Right cardiac atrium (tissue), 5 donors: ENCODE data around the gene BAZ2A. TPM values are rescaled to one million over a fixed set of nuclear protein-coding genes. Genes with fewer than 3 reads are reported as not detected.
"Not testable (repeated sequence)": the region's sequence is repeated elsewhere in the genome, so short reads cannot be mapped to it uniquely, and the experiment has no call there.

Experiments used
- ATAC-seq, 2 donors: fragments of 200-7000 bp; cut with Tn5 transposase; one replicate each; pipeline versions ENCODE4 v1.8.0 to v1.9.1; 2020; ENCODE audit warnings: moderate library complexity in 2 of 2, mild to moderate bottlenecking in 1 of 2
- DNase-seq, 3 donors: peaks; one replicate each; pipeline ENCODE4 v3.0.0-alpha.2; 2020
- H3K27ac ChIP-seq: one replicate; pipeline ENCODE4 v1.5.1; 2013; ENCODE audit warnings: mild to moderate bottlenecking, low read length, control low read depth, moderate library complexity
- H3K27me3 ChIP-seq: one replicate; pipeline ENCODE4 v1.6.1; 2013; ENCODE audit not compliant: control insufficient read depth, insufficient read depth
- H3K4me1 ChIP-seq: one replicate; pipeline ENCODE4 v1.6.1; 2013; ENCODE audit warnings: low read length; ENCODE audit not compliant: control insufficient read depth, insufficient read depth
- H3K4me3 ChIP-seq: one replicate; pipeline ENCODE4 v1.5.1; 2013; ENCODE audit warnings: low read length, control low read depth
- H3K9me3 ChIP-seq: one replicate; pipeline ENCODE4 v1.6.1; 2013; ENCODE audit warnings: low read length; ENCODE audit not compliant: control insufficient read depth
- WGBS: extraction: QIAGEN DNeasy Blood & Tissue Kit; methylation state at CpG from one replicate; pipeline ENCODE4 v1.1.7; 2013; 5-methylcytosine and 5-hydroxymethylcytosine counted together
- intact Hi-C, 4 donors: fragments of 100-400 bp; cut with DNase I; formaldehyde crosslinking; loops; one replicate each; pipeline versions ENCODE4 v1.11.0 to v1.14.0; 2022 to 2023
- polyA plus RNA-seq: library from polyadenylated mRNA; stranded (reverse); fragments of 200-250 nt; gene quantifications from one replicate; pipeline ENCODE4 v1.2.3, GENCODE V29; 2013
- total RNA-seq, 4 donors: library from RNA; stranded (reverse); fragmentation: NEBNext Ultra II Directional; extraction: Animal tissue kit (Norgen Biotek cat#: 25700); gene quantifications; one replicate each; pipeline ENCODE4 v1.2.1, GENCODE V29; 2021
- donor health status: healthy with polysubstance abuse.
- donor health status: DM: no; HTN: yes; CAD: no.
- donor health status: DM: no; HTN: no; CAD: no.
- donor health status: DM: no; HTN: yes; CAD: no; lungs with severe emphysema.
- donor health status: DM: yes; HTN: yes; CAD: no.

BAZ2A gene
- total and polyA plus RNA-seq, 5 donors, result 30.2 to 49.2 (median 47.4) TPM

- intact Hi-C loops, result loop anchor here in 2 of 4 donors (5.0 to 10.0 kb wide), 2 partner anchors 82 to 399 kb away; no protein-coding TSS in a partner anchor
- peak; percentile 37 to 70 (median 65) for DNase-seq
Measured at GRCh38 chr12:56593909-56594621, 36.1 kb downstream of the BAZ2A start.

DNA sequence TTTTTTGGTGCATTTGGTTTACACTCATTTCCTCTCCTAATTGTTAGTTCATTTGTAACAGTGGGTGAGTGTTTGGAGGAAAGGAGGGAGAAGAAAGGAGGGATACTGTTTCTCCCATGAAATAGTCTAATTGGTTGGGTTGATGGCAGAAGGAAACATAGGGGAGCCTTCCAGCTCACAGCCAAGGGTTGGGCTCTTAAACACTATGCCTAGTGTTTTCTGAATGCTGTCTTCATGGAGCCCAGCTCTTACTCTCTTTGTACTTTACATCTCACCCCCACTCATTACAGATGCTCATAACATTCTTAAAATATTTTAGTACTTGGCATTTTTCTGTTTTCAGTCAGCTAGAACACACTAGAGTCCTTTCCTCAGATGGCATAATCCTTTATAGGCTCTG is 38.2 kb downstream of the BAZ2A start:
- H3K9me3 ChIP-seq, result no peaks in the 10 kb centered on the region
- H3K4me3 ChIP-seq, result no peak overlapping the region
- H3K27ac ChIP-seq, result no peak overlapping the region
- no peak for ATAC-seq
- H3K4me1 ChIP-seq, result no peaks in the 10 kb centered on the region
- intact Hi-C loops, result loop anchor here in 2 of 4 donors (5.0 to 10.0 kb wide), 2 partner anchors 80 to 397 kb away; no protein-coding TSS in a partner anchor
- DNase-seq, result no peak
- no peaks in the 10 kb centered on the region for H3K27me3 ChIP-seq

More at GRCh38 chr12:56593909-56594621, 36.1 kb downstream of the BAZ2A start:
- Histone ChIP-seq H3K4me1 (no peaks in the 10 kb centered on the region), H3K27me3 (no peaks in the 10 kb centered on the region), H3K9me3 (no peaks in the 10 kb centered on the region), H3K4me3 (no peak overlapping the region), H3K27ac (peak overlapping the region; percentile 37)
- ATAC-seq, result peak; percentile 38 to 47
- WGBS, result 41% methylated on average over 8 of the region's 8 CpGs

DNA sequence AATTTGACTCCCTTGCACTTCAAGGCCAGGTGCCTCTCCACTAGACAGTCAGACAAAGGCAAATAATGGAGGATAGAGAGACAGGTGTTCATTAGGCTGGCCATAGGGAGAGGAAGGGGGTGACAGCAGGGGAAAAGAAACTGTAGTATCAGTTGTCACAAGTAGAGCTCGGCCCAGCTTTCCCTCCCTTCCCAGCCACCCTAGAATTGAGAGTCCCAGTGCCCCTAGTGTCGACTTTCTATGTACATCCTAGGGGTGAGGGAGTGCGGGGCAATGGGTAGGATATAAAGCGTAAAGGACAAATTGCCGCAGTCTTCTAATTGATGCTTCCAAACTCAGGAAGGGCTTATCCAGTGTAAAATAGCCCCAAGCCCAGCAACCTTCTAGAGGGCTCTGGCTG is 39.0 kb downstream of the BAZ2A start:
- ATAC-seq, result no peak
- Histone ChIP-seq H3K27me3 (no peaks in the 10 kb centered on the region), H3K4me3 (no peak overlapping the region), H3K9me3 (no peaks in the 10 kb centered on the region), H3K4me1 (no peaks in the 10 kb centered on the region), H3K27ac (no peak overlapping the region)
- WGBS, result 77% methylated on average over 5 of the region's 5 CpGs
- intact Hi-C loops, result loop anchor here in 2 of 4 donors (5.0 to 10.0 kb wide), 2 partner anchors 79 to 396 kb away; no protein-coding TSS in a partner anchor
- no peak for DNase-seq

DNA sequence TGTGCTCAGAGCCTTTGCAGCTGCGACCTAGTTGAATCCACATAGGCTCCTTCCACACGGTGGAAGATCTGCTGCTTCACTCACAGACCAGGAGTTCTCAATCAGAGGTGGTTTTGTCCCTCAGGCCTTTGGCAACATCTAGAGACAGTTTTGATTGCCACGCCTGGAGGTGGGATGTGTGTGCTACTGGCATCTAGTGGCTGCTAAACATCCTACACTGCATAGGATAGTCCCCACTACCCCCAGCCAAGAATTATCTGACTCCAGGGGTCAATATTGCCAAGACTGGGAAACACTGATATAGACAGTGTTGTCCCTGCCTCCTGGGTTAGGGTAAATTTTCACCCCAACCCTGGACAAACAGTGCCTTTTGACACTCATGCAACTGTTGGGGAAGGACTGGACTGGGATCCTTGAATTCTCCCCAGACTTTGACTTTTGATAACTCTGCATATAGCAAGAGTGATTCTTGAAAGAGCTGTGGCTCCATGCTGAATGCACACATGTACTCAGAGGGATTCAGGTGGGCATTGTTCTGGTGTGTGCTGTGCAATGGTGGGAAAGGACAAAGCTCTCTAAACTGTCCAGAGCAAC is 39.8 kb downstream of the BAZ2A start:
- H3K27ac ChIP-seq, result no peak overlapping the region
- ATAC-seq (no peak), DNase-seq (no peak)
- H3K9me3 ChIP-seq, result no peaks in the 10 kb centered on the region
- no peak overlapping the region for H3K4me3 ChIP-seq
- intact Hi-C loops, result loop anchor here in 2 of 4 donors (5.0 to 10.0 kb wide), 2 partner anchors 78 to 396 kb away; no protein-coding TSS in a partner anchor
- 61% methylated on average over 3 of the region's 3 CpGs for WGBS
- H3K4me1 ChIP-seq, result no peaks in the 10 kb centered on the region
- no peaks in the 10 kb centered on the region for H3K27me3 ChIP-seq

DNA sequence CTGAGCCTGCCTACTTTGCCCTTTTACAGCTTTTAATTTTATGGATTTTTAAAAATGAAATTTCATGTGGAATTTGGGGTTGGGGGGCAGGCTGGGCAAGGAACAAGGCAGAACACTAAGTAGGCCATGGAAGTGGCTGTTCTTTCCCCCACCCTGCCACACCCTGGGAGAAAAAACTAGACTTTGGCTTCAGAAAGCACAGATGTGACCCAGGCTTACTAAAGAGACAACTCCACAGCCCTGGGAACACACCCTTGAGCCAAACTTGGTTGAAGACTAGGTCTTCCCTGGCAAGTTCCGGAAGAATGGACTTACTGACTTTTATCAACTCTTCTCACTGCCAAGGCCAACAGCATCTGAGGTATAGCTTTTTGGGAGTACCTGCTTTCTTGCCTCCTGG is 40.3 kb downstream of the BAZ2A start:
- no peak for ATAC-seq

GRCh38 chr12:56585098-56585497 is 45.0 kb downstream of the BAZ2A start:
- DNase-seq (no peak), ATAC-seq (no peak)
- intact Hi-C loops, result no loop called here
- 86% methylated on average over 4 of the region's 4 CpGs for WGBS
- Histone ChIP-seq H3K27me3 (no peaks in the 10 kb centered on the region), H3K4me3 (no peak overlapping the region), H3K27ac (no peak overlapping the region), H3K9me3 (no peaks in the 10 kb centered on the region), H3K4me1 (no peaks in the 10 kb centered on the region)

More for the DNA sequence above, 40.3 kb downstream of the BAZ2A start:
- Histone ChIP-seq H3K9me3 (no peaks in the 10 kb centered on the region), H3K4me3 (no peak overlapping the region), H3K4me1 (no peaks in the 10 kb centered on the region), H3K27me3 (no peaks in the 10 kb centered on the region), H3K27ac (no peak overlapping the region)
- intact Hi-C loops, result loop anchor here in 2 of 4 donors (5.0 to 10.0 kb wide), 2 partner anchors 77 to 395 kb away; no protein-coding TSS in a partner anchor
- 93% methylated on average over 1 of the region's 1 CpG for WGBS
- no peak for DNase-seq

DNA sequence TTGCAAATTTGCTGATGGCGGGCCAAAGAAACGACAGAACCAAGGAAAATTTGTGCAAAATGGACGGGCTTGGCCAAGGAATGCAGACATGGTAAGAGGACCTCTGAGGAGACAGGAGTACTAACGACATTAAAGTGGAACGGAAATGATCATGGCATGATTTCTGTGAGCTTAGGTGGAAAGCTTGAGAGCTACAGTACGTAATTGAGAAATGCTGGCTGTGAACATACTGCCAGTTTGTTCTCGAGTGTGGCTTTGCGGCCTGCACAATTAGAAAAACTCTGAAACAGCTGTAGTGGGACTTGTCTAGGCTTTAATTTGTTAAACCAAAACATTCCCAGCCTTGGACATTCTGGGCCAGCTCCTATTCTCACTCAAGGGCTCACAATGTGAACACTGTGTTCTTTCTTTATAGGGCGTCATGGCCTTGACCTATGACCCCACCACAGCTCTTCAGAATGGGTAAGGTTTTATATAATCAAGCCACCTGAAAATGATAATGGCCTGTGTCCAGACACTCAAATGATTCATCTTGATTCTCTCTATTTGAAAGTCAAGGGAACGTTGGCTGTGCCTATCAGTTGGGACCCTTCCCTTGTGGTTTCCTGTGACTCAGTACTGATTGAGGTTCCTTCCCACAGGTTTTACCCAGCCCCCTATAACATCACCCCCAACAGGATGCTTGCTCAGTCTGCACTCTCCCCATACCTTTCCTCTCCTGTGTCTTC is 48.5 kb downstream of the BAZ2A start:
- no peak overlapping the region for H3K27ac ChIP-seq
- WGBS, result 80% methylated on average over 10 of the region's 10 CpGs

GRCh38 chr12:56578983-56579546 is 51.1 kb downstream of the BAZ2A start:
- H3K27ac ChIP-seq, result no peak overlapping the region
- intact Hi-C loops, result no loop called here
- H3K4me1 ChIP-seq, result no peaks in the 10 kb centered on the region
- H3K27me3 ChIP-seq, result no peaks in the 10 kb centered on the region
- no peak for DNase-seq
- ATAC-seq, result no peak
- H3K4me3 ChIP-seq, result no peak overlapping the region
- no peaks in the 10 kb centered on the region for H3K9me3 ChIP-seq
- 92% methylated on average over 10 of the region's 10 CpGs for WGBS

More for the DNA sequence above, 48.5 kb downstream of the BAZ2A start:
- peak in 1 of 2 donors; percentile 61 for ATAC-seq
- Histone ChIP-seq H3K4me3 (no peak overlapping the region), H3K4me1 (no peaks in the 10 kb centered on the region), H3K9me3 (no peaks in the 10 kb centered on the region), H3K27me3 (no peaks in the 10 kb centered on the region)
- intact Hi-C loops, result no loop called here
- DNase-seq, result no peak

DNA sequence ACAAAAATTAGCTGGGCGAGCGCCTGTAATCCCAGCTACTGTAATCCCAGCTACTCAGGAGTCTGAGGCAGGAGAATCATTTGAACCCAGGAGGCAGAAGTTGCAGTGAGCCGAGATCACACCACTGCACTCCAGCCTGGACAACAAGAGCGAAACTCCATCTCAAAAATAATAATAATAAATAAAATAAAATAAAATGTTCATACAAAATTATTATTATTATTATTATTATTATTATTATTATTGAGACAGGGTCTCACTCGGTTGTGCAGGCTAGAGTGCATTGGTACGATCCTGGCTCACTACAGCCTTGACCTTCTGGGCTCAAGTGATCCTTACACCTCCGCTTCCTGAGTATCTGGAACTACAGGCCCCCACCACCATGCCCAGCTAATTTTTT is 52.9 kb downstream of the BAZ2A start:
- H3K27ac ChIP-seq, H3K9me3 ChIP-seq, H3K4me3 ChIP-seq, DNase-seq, H3K27me3 ChIP-seq, H3K4me1 ChIP-seq, intact Hi-C loops, ATAC-seq: not testable (repeated sequence)
- 93% methylated on average over 7 of the region's 7 CpGs for WGBS

DNA sequence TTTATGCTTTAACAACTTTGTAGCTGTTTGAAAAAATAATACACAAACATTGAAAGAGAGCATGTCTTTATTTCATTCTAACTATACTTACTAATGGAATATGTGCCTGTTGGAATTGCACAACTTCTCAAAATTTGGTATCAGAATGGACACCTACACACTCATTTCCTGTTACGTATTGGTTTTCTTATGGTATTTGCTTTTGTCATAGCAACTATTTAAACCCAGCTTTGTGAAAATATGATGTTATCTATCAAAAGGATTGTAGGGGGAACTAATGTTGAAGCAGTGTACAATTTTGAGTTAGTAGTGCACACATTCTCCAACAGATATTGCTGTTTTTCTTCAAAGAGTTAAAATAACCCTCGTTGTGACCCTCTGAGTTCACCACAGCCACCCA is 55.9 kb downstream of the BAZ2A start:
- 52% methylated on average over 2 of the region's 2 CpGs for WGBS
- ATAC-seq (no peak), DNase-seq (no peak)
- H3K4me3 ChIP-seq, result no peak overlapping the region
- no peak overlapping the region for H3K27ac ChIP-seq
- no peaks in the 10 kb centered on the region for H3K27me3 ChIP-seq
- no peaks in the 10 kb centered on the region for H3K9me3 ChIP-seq
- intact Hi-C loops, result loop anchor here in 2 of 4 donors (5.0 kb wide), 2 partner anchors 52 to 62 kb away; partner anchors contain the start of gene RBMS2 (in 1 of the 2)
- peaks cover 6% of the 10 kb centered on the region for H3K4me1 ChIP-seq
